Tibial artery (tissue), 4 donors: ENCODE measurements around the gene SH3RF1.

Source experiments
- DNase-seq, 2 donors: peaks; one replicate each; pipeline ENCODE4 v3.0.0-alpha.2; 2019
- H3K27ac ChIP-seq, 2 donors: fragments of 200-600 bp; sonication (generic) in 1 of 2; 1 replicate in 1 of 2; 2 replicates in 1 of 2; pipeline ENCODE4 v1.5.1; 2018 to 2019; ENCODE audit warnings: mild to moderate bottlenecking in 1 of 2
- H3K27me3 ChIP-seq, 2 donors: fragments of 200-600 bp; sonication (generic) in 1 of 2; one replicate each; pipeline versions ENCODE4 v1.5.1 to v1.6.0; 2016 to 2019
- H3K36me3 ChIP-seq, 3 donors: fragments of 200-600 bp; sonication (generic) in 2 of 3; one replicate each; pipeline ENCODE4 v1.5.1; 2016 to 2019; ENCODE audit warnings: mild to moderate bottlenecking in 2 of 3
- H3K4me1 ChIP-seq, 4 donors: fragments of 200-600 bp; sonication (generic) in 2 of 4; 1 replicate in 3 of 4; 2 replicates in 1 of 4; pipeline ENCODE4 v1.5.1; 2016 to 2019
- H3K4me3 ChIP-seq, 2 donors: fragments of 200-600 bp; sonication (generic) in 1 of 2; 1 replicate in 1 of 2; 2 replicates in 1 of 2; pipeline ENCODE4 v1.5.1; 2018 to 2019; ENCODE audit warnings: mild to moderate bottlenecking in 2 of 2
- H3K9me3 ChIP-seq, 3 donors: fragments of 200-600 bp; sonication (generic) in 1 of 3; one replicate each; pipeline ENCODE4 v1.5.1; 2016 to 2019
- intact Hi-C: fragments of 100-400 bp; cut with DNase I; formaldehyde crosslinking; loops from one replicate; pipeline ENCODE4 v1.15.0; 2023; ENCODE audit warnings: low total_unique reads
- TF ChIP-seq, protein P1 (sequence below), 2 experiments: fragments of 200-600 bp in 1 of 2; fragments of 450-650 bp in 1 of 2; IDR thresholded peaks; one replicate each; pipeline ENCODE4 v1.5.1; 2017 to 2019; ENCODE audit warnings: antibody characterized with exemption in 2 of 2, mild to moderate bottlenecking in 1 of 2, moderate library complexity in 1 of 2

Gene SH3RF1

GRCh38 chr4:169220854-169221411 lies 49.8 kb downstream of the SH3RF1 start:
- no peak overlapping the region for H3K27ac ChIP-seq
- DNase-seq: no peak
- no peaks in the 10 kb centered on the region for H3K9me3 ChIP-seq
- no peaks in the 10 kb centered on the region for H3K36me3 ChIP-seq
- no peaks in the 10 kb centered on the region for H3K27me3 ChIP-seq
- peaks cover 0 to 25% (median 18%) of the 10 kb centered on the region in 4 donors for H3K4me1 ChIP-seq
- intact Hi-C loops: no loop called here
- no peak overlapping the region for H3K4me3 ChIP-seq
- TF ChIP-seq, protein P1, sequence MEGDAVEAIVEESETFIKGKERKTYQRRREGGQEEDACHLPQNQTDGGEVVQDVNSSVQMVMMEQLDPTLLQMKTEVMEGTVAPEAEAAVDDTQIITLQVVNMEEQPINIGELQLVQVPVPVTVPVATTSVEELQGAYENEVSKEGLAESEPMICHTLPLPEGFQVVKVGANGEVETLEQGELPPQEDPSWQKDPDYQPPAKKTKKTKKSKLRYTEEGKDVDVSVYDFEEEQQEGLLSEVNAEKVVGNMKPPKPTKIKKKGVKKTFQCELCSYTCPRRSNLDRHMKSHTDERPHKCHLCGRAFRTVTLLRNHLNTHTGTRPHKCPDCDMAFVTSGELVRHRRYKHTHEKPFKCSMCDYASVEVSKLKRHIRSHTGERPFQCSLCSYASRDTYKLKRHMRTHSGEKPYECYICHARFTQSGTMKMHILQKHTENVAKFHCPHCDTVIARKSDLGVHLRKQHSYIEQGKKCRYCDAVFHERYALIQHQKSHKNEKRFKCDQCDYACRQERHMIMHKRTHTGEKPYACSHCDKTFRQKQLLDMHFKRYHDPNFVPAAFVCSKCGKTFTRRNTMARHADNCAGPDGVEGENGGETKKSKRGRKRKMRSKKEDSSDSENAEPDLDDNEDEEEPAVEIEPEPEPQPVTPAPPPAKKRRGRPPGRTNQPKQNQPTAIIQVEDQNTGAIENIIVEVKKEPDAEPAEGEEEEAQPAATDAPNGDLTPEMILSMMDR (IDR thresholded peaks at IDR 0.05): no peak

- no peak for DNase-seq
- Histone ChIP-seq H3K4me3 (no peak overlapping the region), H3K27ac (no peak overlapping the region), H3K27me3 (no peaks in the 10 kb centered on the region), H3K36me3 (no peaks in the 10 kb centered on the region), H3K4me1 (peaks cover 0 to 20% (median 14%) of the 10 kb centered on the region in 4 donors), H3K9me3 (no peaks in the 10 kb centered on the region)
- TF ChIP-seq, protein P1 (IDR thresholded peaks at IDR 0.05): no peak
- intact Hi-C loops: no loop called here
Measured at GRCh38 chr4:169220447-169220846, 50.3 kb downstream of the SH3RF1 start.

- TF ChIP-seq, protein P1 (IDR thresholded peaks at IDR 0.05): no peak
- peaks cover 0 to 14% (median 8%) of the 10 kb centered on the region in 4 donors for H3K4me1 ChIP-seq
- no peaks in the 10 kb centered on the region for H3K36me3 ChIP-seq
- no peaks in the 10 kb centered on the region for H3K27me3 ChIP-seq
- intact Hi-C loops: no loop called here
- no peak for DNase-seq
- no peak overlapping the region for H3K27ac ChIP-seq
- no peak overlapping the region for H3K4me3 ChIP-seq
- H3K9me3 ChIP-seq: no peaks in the 10 kb centered on the region
Measured at GRCh38 chr4:169219440-169219839, 51.3 kb downstream of the SH3RF1 start.

DNA sequence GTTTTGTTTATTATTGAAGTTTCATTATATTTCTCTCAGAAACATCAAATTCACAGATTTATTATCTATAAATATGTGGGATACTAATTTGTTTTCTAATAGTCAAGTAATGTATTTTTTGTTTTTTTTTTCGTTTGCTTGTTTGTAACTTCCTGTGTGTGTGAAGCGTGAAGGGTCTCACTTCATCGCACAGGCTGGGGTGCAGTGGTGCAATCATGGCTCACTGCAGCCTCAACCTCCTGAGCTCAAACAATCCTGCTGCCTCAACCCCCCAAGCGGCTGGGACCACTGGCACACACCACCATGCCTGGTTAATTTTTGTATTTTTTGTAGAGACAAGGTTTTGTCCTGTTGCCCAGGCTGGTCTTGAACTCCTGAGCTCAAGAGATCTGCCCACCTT lies 55.1 kb downstream of the SH3RF1 start:
- Histone ChIP-seq H3K27ac (no peak overlapping the region), H3K4me3 (no peak overlapping the region), H3K36me3 (peaks cover 0 to 3% (median 0%) of the 10 kb centered on the region in 3 donors), H3K4me1 (peaks cover 0 to 23% (median 13%) of the 10 kb centered on the region in 4 donors), H3K9me3 (peaks cover 0 to 3% (median 0%) of the 10 kb centered on the region in 3 donors), H3K27me3 (no peaks in the 10 kb centered on the region)
- TF ChIP-seq, protein P1 (IDR thresholded peaks at IDR 0.05): no peak
- intact Hi-C loops: no loop called here
- no peak for DNase-seq

DNA sequence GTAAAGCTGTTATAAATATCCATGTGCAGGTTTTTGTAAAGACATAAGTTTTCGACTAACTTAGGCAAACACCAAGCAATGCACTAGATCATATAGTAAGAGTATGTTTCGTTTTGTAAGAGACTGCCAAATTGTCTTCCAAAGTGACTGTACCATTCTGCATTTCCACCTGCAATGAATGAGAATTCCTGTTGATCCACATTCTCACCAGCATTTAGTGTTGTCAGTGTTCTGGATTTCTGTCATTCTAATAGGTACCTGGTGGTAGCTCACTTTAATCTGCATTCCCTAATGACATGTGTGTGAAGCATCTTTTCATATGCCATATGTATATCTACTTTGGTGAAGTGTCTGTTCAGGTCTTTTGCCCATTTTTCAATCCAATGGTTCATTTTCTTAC lies 57.8 kb downstream of the SH3RF1 start:
- H3K27me3 ChIP-seq: no peaks in the 10 kb centered on the region
- intact Hi-C loops: no loop called here
- TF ChIP-seq, protein P1 (IDR thresholded peaks at IDR 0.05): no peak
- H3K4me1 ChIP-seq: peaks cover 0 to 31% (median 5%) of the 10 kb centered on the region in 4 donors
- DNase-seq: no peak
- peaks cover 0 to 3% (median 0%) of the 10 kb centered on the region in 3 donors for H3K36me3 ChIP-seq
- H3K4me3 ChIP-seq: no peak overlapping the region
- H3K9me3 ChIP-seq: peaks cover 0 to 3% (median 0%) of the 10 kb centered on the region in 3 donors
- H3K27ac ChIP-seq: no peak overlapping the region
